WTC11 (cell line): ENCODE results near the gene NEURL1. TPM values are rescaled to one million over a fixed set of nuclear protein-coding genes. Genes with fewer than 3 reads are reported as not detected.

Experiments used
- ATAC-seq: fragments of 200-7000 bp; cut with Tn5 transposase; 2 replicates; pipeline ENCODE4 v1.10.0; 2021; ENCODE audit warnings: mild to moderate bottlenecking, moderate library complexity
- CTCF ChIA-PET: fragments of 300-600 bp; sonication (Branson Sonifier 250); formaldehyde crosslinking; loops from one replicate; lab custom pipeline; 2021; ENCODE audit warnings: antibody characterized with exemption; lab: Charles Lee
- POLR2A ChIA-PET: fragments of 350-600 bp; sonication (Branson Sonifier 250); formaldehyde crosslinking; loops from one replicate; lab custom pipeline; 2021; ENCODE audit warnings: antibody characterized with exemption; lab: Charles Lee
- DNase-seq: peaks from one replicate; pipeline ENCODE4 v3.0.0; 2021; ENCODE audit warnings: low spot score
- H3K27ac Mint-ChIP-seq: 2 replicates; pipeline ENCODE4 v1.8.0; 2021; ENCODE audit warnings: mixed read lengths
- H3K27me3 Mint-ChIP-seq: 2 replicates; pipeline ENCODE4 v1.8.0; 2021; ENCODE audit warnings: low read depth, mild to moderate bottlenecking, moderate library complexity, mixed read lengths
- H3K36me3 Mint-ChIP-seq: 2 replicates; pipeline ENCODE4 v1.8.0; 2021; ENCODE audit warnings: mixed read lengths
- H3K4me1 Mint-ChIP-seq: 2 replicates; pipeline ENCODE4 v1.8.0; 2022; ENCODE audit warnings: mixed read lengths
- H3K4me3 Mint-ChIP-seq: 2 replicates; pipeline ENCODE4 v1.8.0; 2021; ENCODE audit warnings: mild to moderate bottlenecking, moderate library complexity, mixed read lengths
- H3K9me3 Mint-ChIP-seq: 2 replicates; pipeline ENCODE4 v1.8.0; 2021; ENCODE audit warnings: mixed read lengths
- ATF6 ChIP-seq: sonication (generic); formaldehyde crosslinking; IDR thresholded peaks from 2 replicates; pipeline ENCODE4 v1.8.1; 2023; ENCODE audit warnings: mild to moderate bottlenecking, missing genetic modification reagents
- GABPB1 ChIP-seq: sonication (generic); formaldehyde crosslinking; IDR thresholded peaks from 2 replicates; pipeline ENCODE4 v1.8.1; 2023; ENCODE audit warnings: mild to moderate bottlenecking, missing genetic modification reagents
- NFYB ChIP-seq: sonication (generic); formaldehyde crosslinking; conservative IDR thresholded peaks from 2 replicates; pipeline ENCODE4 v1.8.0; 2022; ENCODE audit warnings: low read depth, missing genetic modification reagents
- RELA ChIP-seq: sonication (generic); formaldehyde crosslinking; IDR thresholded peaks from 2 replicates; pipeline ENCODE4 v1.8.1; 2022; ENCODE audit warnings: missing genetic modification reagents, mild to moderate bottlenecking, borderline replicate concordance
- TCF7 ChIP-seq: sonication (generic); formaldehyde crosslinking; IDR thresholded peaks from 2 replicates; pipeline ENCODE4 v1.8.0; 2022; ENCODE audit warnings: mild to moderate bottlenecking, low read depth, missing genetic modification reagents, moderate library complexity
- ZNF121 ChIP-seq: sonication (generic); formaldehyde crosslinking; IDR thresholded peaks from 2 replicates; pipeline ENCODE4 v1.8.0; 2023; ENCODE audit warnings: missing genetic modification reagents
- ZNF138 ChIP-seq: sonication (generic); formaldehyde crosslinking; conservative IDR thresholded peaks from 2 replicates; pipeline ENCODE4 v1.8.1; 2022; ENCODE audit warnings: mild to moderate bottlenecking, moderate library complexity, missing genetic modification reagents
- total RNA-seq: library from RNA; stranded (reverse); gene quantifications from 3 replicates; pipeline ENCODE4 v1.2.3, GENCODE V29; 2021
- TF ChIP-seq, protein P1 (sequence below): fragments of 250-450 bp; sonication (Bioruptor Pico); IDR thresholded peaks from 2 replicates; pipeline ENCODE4 v1.9.0; 2021; ENCODE audit warnings: mild to moderate bottlenecking
- TF ChIP-seq, protein P2 (sequence below): fragments of 250-450 bp; sonication (Bioruptor Pico); IDR thresholded peaks from 2 replicates; pipeline ENCODE4 v1.9.0; 2021; ENCODE audit warnings: moderate library complexity, mild to moderate bottlenecking, inconsistent platforms, borderline replicate concordance
- TF ChIP-seq, protein P3 (sequence below): sonication (generic); formaldehyde crosslinking; IDR thresholded peaks from 2 replicates; pipeline ENCODE4 v1.8.0; 2022; ENCODE audit warnings: missing genetic modification reagents

Gene NEURL1
- total RNA-seq, 1 experiment from 2014 or later: 1.2 TPM

- TF ChIP-seq, protein P1, sequence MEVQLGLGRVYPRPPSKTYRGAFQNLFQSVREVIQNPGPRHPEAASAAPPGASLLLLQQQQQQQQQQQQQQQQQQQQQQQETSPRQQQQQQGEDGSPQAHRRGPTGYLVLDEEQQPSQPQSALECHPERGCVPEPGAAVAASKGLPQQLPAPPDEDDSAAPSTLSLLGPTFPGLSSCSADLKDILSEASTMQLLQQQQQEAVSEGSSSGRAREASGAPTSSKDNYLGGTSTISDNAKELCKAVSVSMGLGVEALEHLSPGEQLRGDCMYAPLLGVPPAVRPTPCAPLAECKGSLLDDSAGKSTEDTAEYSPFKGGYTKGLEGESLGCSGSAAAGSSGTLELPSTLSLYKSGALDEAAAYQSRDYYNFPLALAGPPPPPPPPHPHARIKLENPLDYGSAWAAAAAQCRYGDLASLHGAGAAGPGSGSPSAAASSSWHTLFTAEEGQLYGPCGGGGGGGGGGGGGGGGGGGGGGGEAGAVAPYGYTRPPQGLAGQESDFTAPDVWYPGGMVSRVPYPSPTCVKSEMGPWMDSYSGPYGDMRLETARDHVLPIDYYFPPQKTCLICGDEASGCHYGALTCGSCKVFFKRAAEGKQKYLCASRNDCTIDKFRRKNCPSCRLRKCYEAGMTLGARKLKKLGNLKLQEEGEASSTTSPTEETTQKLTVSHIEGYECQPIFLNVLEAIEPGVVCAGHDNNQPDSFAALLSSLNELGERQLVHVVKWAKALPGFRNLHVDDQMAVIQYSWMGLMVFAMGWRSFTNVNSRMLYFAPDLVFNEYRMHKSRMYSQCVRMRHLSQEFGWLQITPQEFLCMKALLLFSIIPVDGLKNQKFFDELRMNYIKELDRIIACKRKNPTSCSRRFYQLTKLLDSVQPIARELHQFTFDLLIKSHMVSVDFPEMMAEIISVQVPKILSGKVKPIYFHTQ: no peak
- TF ChIP-seq ZNF121 (CRISPR knock-in tag) (no peak), TCF7 (CRISPR knock-in tag) (no peak), RELA (CRISPR knock-in tag) (no peak), ZNF138 (no peak)
- TF ChIP-seq, protein P2, sequence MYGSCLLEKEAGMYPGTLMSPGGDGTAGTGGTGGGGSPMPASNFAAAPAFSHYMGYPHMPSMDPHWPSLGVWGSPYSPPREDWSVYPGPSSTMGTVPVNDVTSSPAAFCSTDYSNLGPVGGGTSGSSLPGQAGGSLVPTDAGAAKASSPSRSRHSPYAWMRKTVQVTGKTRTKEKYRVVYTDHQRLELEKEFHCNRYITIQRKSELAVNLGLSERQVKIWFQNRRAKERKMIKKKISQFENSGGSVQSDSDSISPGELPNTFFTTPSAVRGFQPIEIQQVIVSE (CRISPR knock-in tag): no peak
- TF ChIP-seq, protein P3, sequence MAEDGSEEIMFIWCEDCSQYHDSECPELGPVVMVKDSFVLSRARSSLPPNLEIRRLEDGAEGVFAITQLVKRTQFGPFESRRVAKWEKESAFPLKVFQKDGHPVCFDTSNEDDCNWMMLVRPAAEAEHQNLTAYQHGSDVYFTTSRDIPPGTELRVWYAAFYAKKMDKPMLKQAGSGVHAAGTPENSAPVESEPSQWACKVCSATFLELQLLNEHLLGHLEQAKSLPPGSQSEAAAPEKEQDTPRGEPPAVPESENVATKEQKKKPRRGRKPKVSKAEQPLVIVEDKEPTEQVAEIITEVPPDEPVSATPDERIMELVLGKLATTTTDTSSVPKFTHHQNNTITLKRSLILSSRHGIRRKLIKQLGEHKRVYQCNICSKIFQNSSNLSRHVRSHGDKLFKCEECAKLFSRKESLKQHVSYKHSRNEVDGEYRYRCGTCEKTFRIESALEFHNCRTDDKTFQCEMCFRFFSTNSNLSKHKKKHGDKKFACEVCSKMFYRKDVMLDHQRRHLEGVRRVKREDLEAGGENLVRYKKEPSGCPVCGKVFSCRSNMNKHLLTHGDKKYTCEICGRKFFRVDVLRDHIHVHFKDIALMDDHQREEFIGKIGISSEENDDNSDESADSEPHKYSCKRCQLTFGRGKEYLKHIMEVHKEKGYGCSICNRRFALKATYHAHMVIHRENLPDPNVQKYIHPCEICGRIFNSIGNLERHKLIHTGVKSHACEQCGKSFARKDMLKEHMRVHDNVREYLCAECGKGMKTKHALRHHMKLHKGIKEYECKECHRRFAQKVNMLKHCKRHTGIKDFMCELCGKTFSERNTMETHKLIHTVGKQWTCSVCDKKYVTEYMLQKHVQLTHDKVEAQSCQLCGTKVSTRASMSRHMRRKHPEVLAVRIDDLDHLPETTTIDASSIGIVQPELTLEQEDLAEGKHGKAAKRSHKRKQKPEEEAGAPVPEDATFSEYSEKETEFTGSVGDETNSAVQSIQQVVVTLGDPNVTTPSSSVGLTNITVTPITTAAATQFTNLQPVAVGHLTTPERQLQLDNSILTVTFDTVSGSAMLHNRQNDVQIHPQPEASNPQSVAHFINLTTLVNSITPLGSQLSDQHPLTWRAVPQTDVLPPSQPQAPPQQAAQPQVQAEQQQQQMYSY: no peak
Observed at GRCh38 chr10:103575416-103576075, 82.0 kb downstream of the NEURL1 start (continued).

GRCh38 chr10:103576076-103576471 lies 82.6 kb downstream of the NEURL1 start:
- Mint-ChIP-seq H3K9me3 (no peaks in the 10 kb centered on the region), H3K27ac (no peak overlapping the region), H3K4me1 (no peaks in the 10 kb centered on the region), H3K36me3 (no peaks in the 10 kb centered on the region), H3K27me3 (no peaks in the 10 kb centered on the region), H3K4me3 (no peak overlapping the region)
- DNase-seq (no peak), ATAC-seq (no peak)
- ChIA-PET CTCF (interaction anchor here (1.1 to 4.1 kb wide), 3 partner anchors 13 to 23 kb away, joined by 6 to 23 read pairs (median 9); no protein-coding TSS in a partner anchor), POLR2A (no interaction called here)
- no peak for TF ChIP-seq NFYB (CRISPR knock-in tag)
- TF ChIP-seq, all 79 proteins: peak for 0

DNA sequence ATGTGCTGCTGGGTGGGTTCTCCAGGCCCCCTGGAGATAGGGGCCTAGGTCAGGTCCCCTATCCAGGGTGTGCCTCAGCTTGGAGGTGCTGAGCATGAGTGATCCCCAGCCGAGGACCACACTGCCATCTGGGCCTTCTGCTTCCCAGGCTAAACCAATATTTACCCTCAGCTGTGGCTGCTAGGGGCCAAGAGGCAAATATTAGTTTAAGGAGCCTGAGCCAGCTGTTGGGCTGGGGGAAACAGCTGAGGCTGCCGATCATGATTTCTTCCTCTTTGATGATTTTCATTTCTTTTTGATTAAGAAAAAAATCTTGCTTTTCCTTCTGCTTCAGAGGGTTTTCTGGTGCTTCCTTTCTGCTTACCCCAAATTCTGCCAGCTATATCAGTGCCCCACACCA lies 83.4 kb downstream of the NEURL1 start:
- H3K9me3 Mint-ChIP-seq: no peaks in the 10 kb centered on the region
- H3K4me1 Mint-ChIP-seq: no peaks in the 10 kb centered on the region
- peak; percentile 33; the same call in 1 of the 2 replicates for TF ChIP-seq GABPB1 (CRISPR knock-in tag)
- no peak for TF ChIP-seq ATF6 (CRISPR knock-in tag)
- TF ChIP-seq, all 79 proteins: peak for 1
- H3K36me3 Mint-ChIP-seq: no peaks in the 10 kb centered on the region
- no peak overlapping the region for H3K27ac Mint-ChIP-seq
- no peak overlapping the region for H3K4me3 Mint-ChIP-seq
- ChIA-PET POLR2A (no interaction called here), CTCF (interaction anchor here (0.7 to 4.1 kb wide), 6 partner anchors 11 to 119 kb away, joined by 3 to 23 read pairs (median 7); no protein-coding TSS in a partner anchor)
- H3K27me3 Mint-ChIP-seq: no peaks in the 10 kb centered on the region
- DNase-seq (no peak), ATAC-seq (no peak)
